Coronary artery (tissue), 2 donors: ENCODE data around the gene NDUFA13.

Source experiments
- DNase-seq: peaks from one replicate; pipeline ENCODE4 v3.0.0-alpha.2; 2017; ENCODE audit warnings: low spot score
- H3K27ac ChIP-seq, 2 donors: fragments of 200-600 bp; sonication (generic); one replicate each; pipeline ENCODE4 v1.5.1; 2016 to 2019
- H3K4me3 ChIP-seq: fragments of 200-600 bp; sonication (generic); 2 replicates; pipeline ENCODE4 v1.5.1; 2016; ENCODE audit warnings: mild to moderate bottlenecking, moderate library complexity
- CTCF ChIP-seq: fragments of 200-600 bp; sonication (generic); IDR thresholded peaks from one replicate; pipeline ENCODE4 v1.5.1; 2019; ENCODE audit warnings: antibody characterized with exemption

The NDUFA13 gene

GRCh38 chr19:19550485-19550929, 34.5 kb downstream of the NDUFA13 start:
- no peak overlapping the region for H3K27ac ChIP-seq
- H3K4me3 ChIP-seq, result no peak overlapping the region
- TF ChIP-seq CTCF, result no peak
- no peak for DNase-seq

- Histone ChIP-seq H3K4me3 (no peak overlapping the region), H3K27ac (no peak overlapping the region)
- no peak for TF ChIP-seq CTCF
- DNase-seq, result no peak
Measured at GRCh38 chr19:19550972-19551852, 35.2 kb downstream of the NDUFA13 start.

GRCh38 chr19:19551853-19552192, 35.8 kb downstream of the NDUFA13 start:
- TF ChIP-seq CTCF, result no peak
- no peak for DNase-seq
- Histone ChIP-seq H3K4me3 (no peak overlapping the region), H3K27ac (no peak overlapping the region)

- no peak overlapping the region for H3K4me3 ChIP-seq
- DNase-seq, result no peak
- TF ChIP-seq CTCF, result no peak
- no peak overlapping the region for H3K27ac ChIP-seq
Measured at GRCh38 chr19:19552798-19553197, 36.8 kb downstream of the NDUFA13 start.

GRCh38 chr19:19553670-19554069, 37.6 kb downstream of the NDUFA13 start:
- no peak for TF ChIP-seq CTCF
- Histone ChIP-seq H3K27ac (no peak overlapping the region), H3K4me3 (no peak overlapping the region)
- no peak for DNase-seq

GRCh38 chr19:19554074-19555023, 38.3 kb downstream of the NDUFA13 start:
- Histone ChIP-seq H3K27ac (no peak overlapping the region), H3K4me3 (no peak overlapping the region)
- peak; percentile 50 for TF ChIP-seq CTCF
- DNase-seq, result no peak
